Neural progenitor cell (in vitro differentiated cells): ENCODE measurements around the gene UBIAD1. TPM values are rescaled to one million over a fixed set of nuclear protein-coding genes. Genes with fewer than 3 reads are reported as not detected.

Experiments used
- DNase-seq: peaks from one replicate; pipeline ENCODE4 v3.0.0-alpha.2; 2016; ENCODE audit warnings: low spot score
- H2AFZ ChIP-seq: fragments of 200-600 bp; sonication (generic); replicated peaks from 2 replicates; pipeline ENCODE4 v1.6.1; 2016; ENCODE audit warnings: antibody characterized with exemption
- H3F3A ChIP-seq: fragments of 200-600 bp; sonication (generic); 2 replicates; pipeline ENCODE4 v1.6.1; 2016; ENCODE audit warnings: antibody characterized with exemption, low read depth
- H3K27ac ChIP-seq: fragments of 200-600 bp; sonication (generic); 2 replicates; pipeline ENCODE4 v1.5.1; 2016; ENCODE audit warnings: mild to moderate bottlenecking
- H3K27me3 ChIP-seq: fragments of 200-600 bp; sonication (generic); 2 replicates; pipeline ENCODE4 v1.6.1; 2016; ENCODE audit warnings: mild to moderate bottlenecking, moderate library complexity
- H3K36me3 ChIP-seq: fragments of 200-600 bp; sonication (generic); 2 replicates; pipeline ENCODE4 v1.5.1; 2016
- H3K4me1 ChIP-seq: fragments of 200-600 bp; sonication (generic); 2 replicates; pipeline ENCODE4 v1.6.1; 2016; ENCODE audit warnings: mixed run types
- H3K4me2 ChIP-seq: fragments of 200-600 bp; sonication (generic); 2 replicates; pipeline ENCODE4 v1.6.1; 2016
- H3K4me3 ChIP-seq: fragments of 200-600 bp; sonication (generic); 2 replicates; pipeline ENCODE4 v1.5.1; 2016
- H3K79me2 ChIP-seq: fragments of 200-600 bp; sonication (generic); 2 replicates; pipeline ENCODE4 v1.6.1; 2016; ENCODE audit warnings: low read depth
- H3K9ac ChIP-seq: fragments of 200-600 bp; sonication (generic); 2 replicates; pipeline ENCODE4 v1.6.1; 2016
- H3K9me3 ChIP-seq: fragments of 200-600 bp; sonication (generic); 2 replicates; pipeline ENCODE4 v1.5.1; 2016; ENCODE audit warnings: low read depth
- H4K20me1 ChIP-seq: fragments of 200-600 bp; sonication (generic); 2 replicates; pipeline ENCODE4 v1.6.1; 2016; ENCODE audit warnings: low read depth
- H3K27ac Mint-ChIP-seq: 3 replicates; pipeline ENCODE4 v1.8.0; 2021; ENCODE audit warnings: mixed read lengths
- H3K27me3 Mint-ChIP-seq: 2 replicates; pipeline ENCODE4 v1.8.0; 2022; ENCODE audit warnings: low read depth, mild to moderate bottlenecking, inconsistent platforms, moderate library complexity, mixed read lengths; ENCODE audit not compliant: insufficient read depth
- H3K36me3 Mint-ChIP-seq: 3 replicates; pipeline ENCODE4 v1.8.0; 2021; ENCODE audit warnings: mixed read lengths
- H3K4me1 Mint-ChIP-seq: 3 replicates; pipeline ENCODE4 v1.8.0; 2021; ENCODE audit warnings: mixed read lengths
- H3K4me3 Mint-ChIP-seq: 3 replicates; pipeline ENCODE4 v1.8.0; 2021; ENCODE audit warnings: mild to moderate bottlenecking, moderate library complexity, mixed read lengths
- H3K9me3 Mint-ChIP-seq: 3 replicates; pipeline ENCODE4 v1.8.0; 2020; ENCODE audit warnings: mixed read lengths
- CTCF ChIP-seq: fragments of 200-600 bp; sonication (generic); IDR thresholded peaks from 2 replicates; pipeline ENCODE4 v1.5.1; 2017; ENCODE audit warnings: antibody characterized with exemption, mild to moderate bottlenecking
- EZH2 ChIP-seq: fragments of 200-600 bp; sonication (generic); IDR thresholded peaks from 2 replicates; pipeline ENCODE4 v1.6.1; 2017; ENCODE audit warnings: antibody characterized with exemption, mild to moderate bottlenecking, moderate library complexity
- EZH2phosphoT487 ChIP-seq: fragments of 200-600 bp; sonication (generic); IDR thresholded peaks from 2 replicates; pipeline ENCODE4 v1.6.1; 2017; ENCODE audit warnings: antibody characterized with exemption
- total RNA-seq: library from RNA; depleted of rRNA; stranded (reverse); fragments of >200 nt; gene quantifications from 2 replicates; pipeline ENCODE4 v1.2.3, GENCODE V29; 2015; ENCODE audit warnings: low replicate concordance

Gene UBIAD1
- total RNA-seq, 1 donor from 2014 or later, result 11.0 TPM

- Histone ChIP-seq H3K79me2 (no peaks in the 10 kb centered on the region), H3K36me3 (no peaks in the 10 kb centered on the region), H3K9ac (no peak overlapping the region), H3F3A (peaks cover 29% of the 10 kb centered on the region), H3K27me3 (no peaks in the 10 kb centered on the region), H3K4me2 (no peak overlapping the region), H3K4me1 (peaks cover 2% of the 10 kb centered on the region), H3K9me3 (no peaks in the 10 kb centered on the region), H3K4me3 (no peak overlapping the region), H4K20me1 (no peaks in the 10 kb centered on the region), H3K27ac (no peak overlapping the region), H2AFZ (no peak overlapping the region)
- peaks cover 9% of the 10 kb centered on the region for H3K27me3 Mint-ChIP-seq
- TF ChIP-seq EZH2 (no peak), CTCF (no peak), EZH2phosphoT487 (no peak)
- no peaks in the 10 kb centered on the region for H3K9me3 Mint-ChIP-seq
- peaks cover 51% of the 10 kb centered on the region for H3K4me1 Mint-ChIP-seq
- peak; percentile 22 for DNase-seq
- peaks cover 2% of the 10 kb centered on the region for H3K36me3 Mint-ChIP-seq
- H3K4me3 Mint-ChIP-seq, result no peak overlapping the region
- H3K27ac Mint-ChIP-seq, result peak overlapping the region; percentile 38
Measured at GRCh38 chr1:11334261-11334804, 61.3 kb downstream of the UBIAD1 start.

GRCh38 chr1:11334821-11335220 is 61.8 kb downstream of the UBIAD1 start:
- Mint-ChIP-seq H3K36me3 (peaks cover 2% of the 10 kb centered on the region), H3K27me3 (peaks cover 9% of the 10 kb centered on the region), H3K9me3 (no peaks in the 10 kb centered on the region), H3K27ac (peak overlapping the region; percentile 66), H3K4me3 (no peak overlapping the region), H3K4me1 (peaks cover 53% of the 10 kb centered on the region)
- H3K4me3 ChIP-seq, result no peak overlapping the region
- H3K79me2 ChIP-seq, result no peaks in the 10 kb centered on the region
- H2AFZ ChIP-seq, result no peak overlapping the region
- TF ChIP-seq CTCF (no peak), EZH2phosphoT487 (no peak), EZH2 (no peak)
- H3K4me1 ChIP-seq, result peaks cover 7% of the 10 kb centered on the region
- no peaks in the 10 kb centered on the region for H3K27me3 ChIP-seq
- no peak for DNase-seq
- H3F3A ChIP-seq, result peaks cover 34% of the 10 kb centered on the region
- no peaks in the 10 kb centered on the region for H4K20me1 ChIP-seq
- no peaks in the 10 kb centered on the region for H3K9me3 ChIP-seq
- no peak overlapping the region for H3K27ac ChIP-seq
- H3K9ac ChIP-seq, result no peak overlapping the region
- no peak overlapping the region for H3K4me2 ChIP-seq
- H3K36me3 ChIP-seq, result no peaks in the 10 kb centered on the region

GRCh38 chr1:11335417-11336056 is 62.5 kb downstream of the UBIAD1 start:
- Histone ChIP-seq H3K4me2 (no peak overlapping the region), H3K4me1 (peaks cover 12% of the 10 kb centered on the region), H4K20me1 (no peaks in the 10 kb centered on the region), H3K9ac (no peak overlapping the region), H3K36me3 (no peaks in the 10 kb centered on the region), H3K9me3 (no peaks in the 10 kb centered on the region), H3K27me3 (no peaks in the 10 kb centered on the region), H2AFZ (no peak overlapping the region), H3K4me3 (no peak overlapping the region), H3K79me2 (no peaks in the 10 kb centered on the region), H3K27ac (no peak overlapping the region), H3F3A (peaks cover 37% of the 10 kb centered on the region)
- Mint-ChIP-seq H3K4me3 (no peak overlapping the region), H3K27me3 (peaks cover 9% of the 10 kb centered on the region), H3K27ac (peak overlapping the region; percentile 66), H3K9me3 (no peaks in the 10 kb centered on the region), H3K36me3 (peaks cover 2% of the 10 kb centered on the region), H3K4me1 (peaks cover 60% of the 10 kb centered on the region)
- TF ChIP-seq EZH2 (no peak), EZH2phosphoT487 (no peak), CTCF (no peak)
- DNase-seq, result no peak
